CD4-positive, alpha-beta T cell treated with Interleukin-10 for 1 hour (primary cell): ENCODE data around the gene STRAP.
"Not testable (repeated sequence)": the region's sequence is repeated elsewhere in the genome, so short reads cannot be mapped to it uniquely, and the experiment has no call there.

Experiments
- DNase-seq: peaks from one replicate; pipeline ENCODE4 v3.0.0-alpha.2; 2020

The STRAP gene

DNA sequence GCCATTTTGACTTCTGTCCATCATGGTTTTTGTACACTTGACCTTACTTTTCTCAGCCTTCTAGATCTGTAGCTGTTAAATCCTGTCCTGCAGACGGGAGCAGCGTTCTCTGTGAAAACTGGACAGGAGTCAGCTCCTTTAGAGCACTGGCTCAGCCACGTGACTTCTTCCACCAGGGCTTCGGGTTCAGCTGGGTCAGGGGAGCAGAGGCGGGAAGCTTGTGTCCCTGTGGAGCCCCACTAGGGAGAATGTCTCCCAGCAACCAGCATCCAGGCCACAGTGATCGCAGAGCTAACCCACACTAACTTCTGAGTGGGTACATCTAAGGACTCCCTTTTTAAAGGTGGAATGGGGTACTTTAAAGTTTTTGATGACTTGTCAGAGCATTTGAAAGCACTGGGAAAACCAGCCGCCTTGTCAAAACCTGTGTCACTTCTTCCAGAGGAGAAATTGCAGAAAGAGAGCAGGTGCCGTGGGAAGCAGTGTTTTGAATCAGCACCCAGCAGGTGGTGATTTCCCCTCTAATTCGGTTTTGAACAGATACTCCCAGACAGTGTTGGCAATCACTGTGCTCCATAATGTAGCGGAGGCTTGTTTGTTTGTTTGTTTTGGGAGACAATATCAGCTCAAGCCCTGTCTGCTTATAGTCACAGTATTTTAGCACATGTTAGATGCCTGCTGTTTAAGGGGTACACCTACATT is 46.8 kb downstream of the STRAP start:
- no peak for DNase-seq

DNA sequence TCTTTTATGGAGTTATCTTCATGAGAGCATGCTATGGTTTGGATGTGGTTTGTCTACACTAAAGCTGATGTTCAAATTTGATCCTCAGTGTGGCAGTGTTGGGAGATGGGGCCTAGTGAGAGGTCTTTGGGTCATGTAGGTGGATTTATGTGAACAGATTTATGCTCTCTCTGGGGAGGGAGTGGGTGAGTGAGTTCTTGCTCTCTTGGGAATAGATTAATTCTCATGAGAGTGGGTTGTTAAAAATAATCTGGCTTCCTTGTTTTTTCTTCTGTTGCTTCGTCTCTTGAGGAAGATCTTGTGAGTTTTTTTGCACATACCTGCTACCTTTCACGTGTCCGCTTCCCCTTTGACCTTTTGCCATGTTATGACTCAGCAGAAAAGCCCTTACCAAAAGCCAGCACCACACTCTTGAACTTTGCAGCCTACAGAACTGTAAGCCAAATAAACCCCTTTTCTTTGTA is 49.4 kb downstream of the STRAP start:
- no peak for DNase-seq

DNA sequence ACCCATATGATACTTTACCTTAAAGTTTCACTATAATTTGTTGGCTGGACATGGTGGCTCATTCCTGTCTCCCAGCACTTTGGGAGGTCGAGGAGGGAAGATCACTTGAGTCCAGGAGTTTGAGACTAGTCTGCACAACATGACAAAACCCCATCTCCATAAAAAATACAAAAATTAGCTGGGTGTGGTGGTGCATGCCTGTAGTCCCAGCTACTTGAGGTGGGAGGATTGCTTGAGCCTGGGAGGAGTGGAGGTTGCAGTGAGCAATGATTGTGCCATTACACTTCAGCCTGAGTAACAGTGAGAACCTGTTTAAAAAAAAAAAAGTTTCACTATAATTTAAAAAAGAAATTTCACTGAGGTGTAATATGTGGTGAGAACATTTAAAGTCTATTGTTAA is 50.1 kb downstream of the STRAP start:
- no peak for DNase-seq

DNA sequence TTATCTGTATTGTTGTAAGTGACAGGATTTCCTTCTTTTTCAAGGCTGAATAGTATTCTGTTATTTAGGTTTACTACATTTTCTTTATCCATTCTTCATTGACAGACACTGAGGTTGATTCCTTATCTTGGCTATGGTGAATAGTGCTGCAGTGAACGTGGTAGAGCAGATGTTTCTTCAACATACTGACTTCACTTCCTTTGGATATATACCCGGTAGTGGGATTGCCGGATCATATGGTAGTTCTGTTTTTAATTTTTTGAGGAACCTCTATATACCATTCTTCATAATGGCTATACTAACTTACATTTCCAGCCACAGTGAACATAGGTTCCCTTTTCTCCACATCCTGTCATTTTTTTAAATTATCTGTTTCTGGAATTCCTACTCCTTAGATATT is 50.8 kb downstream of the STRAP start:
- DNase-seq: no peak

DNA sequence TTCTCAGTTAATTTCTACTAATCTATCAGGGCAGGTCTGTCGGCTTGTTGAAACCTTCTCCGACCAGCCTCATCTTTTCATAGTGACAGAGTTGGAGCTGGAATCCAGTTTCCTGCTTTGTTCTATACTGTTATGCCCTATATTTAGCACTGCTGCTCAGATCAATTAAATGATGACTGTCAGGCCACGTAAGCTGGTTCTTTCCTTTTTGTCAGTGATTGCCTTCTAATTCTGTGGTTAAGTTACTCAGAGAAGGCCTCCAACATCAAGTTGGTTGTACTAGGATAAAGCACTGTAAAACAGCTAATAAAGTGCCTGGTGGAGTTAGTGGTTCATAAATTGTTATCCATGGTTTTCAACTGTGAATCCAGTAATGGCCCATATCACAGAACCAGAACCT is 51.6 kb downstream of the STRAP start:
- DNase-seq: no peak

DNA sequence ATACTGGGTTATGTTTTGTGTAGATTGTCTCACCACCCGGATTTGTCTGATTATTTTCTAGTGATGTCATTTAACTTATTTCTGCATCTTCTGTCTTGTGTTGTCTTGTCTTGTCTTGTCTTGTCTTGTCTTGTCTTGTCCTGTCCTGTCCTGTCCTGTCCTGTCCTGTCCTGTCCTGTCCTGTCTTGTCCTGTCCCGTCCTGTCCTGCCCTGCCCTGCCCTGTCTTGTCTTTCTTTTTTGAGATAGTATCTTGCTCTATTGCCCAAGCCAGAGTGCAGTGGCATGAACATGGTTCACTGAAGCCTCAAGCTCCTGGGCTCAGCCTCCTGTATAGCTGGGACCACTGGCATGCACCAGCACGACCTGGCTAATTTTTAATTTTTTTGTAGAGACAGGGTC is 54.6 kb downstream of the STRAP start:
- DNase-seq: no peak

DNA sequence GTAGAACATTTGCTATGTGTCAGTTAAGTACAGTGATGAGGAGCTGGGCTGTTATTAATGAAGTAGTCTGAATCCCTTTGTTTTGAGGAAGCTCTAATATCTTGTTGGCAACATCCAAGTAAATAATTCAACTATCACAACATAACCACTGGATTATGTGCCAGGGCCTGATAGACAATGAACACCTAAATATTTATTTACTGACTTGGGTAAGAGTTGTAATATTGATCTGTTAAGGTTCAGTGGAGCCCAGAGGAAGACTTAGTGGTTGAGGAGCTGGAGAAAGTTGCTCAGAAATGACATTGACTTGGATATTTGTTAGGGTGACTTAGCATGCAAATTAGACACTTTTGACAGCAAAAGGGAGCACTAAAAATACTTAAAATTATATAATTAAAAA is 55.7 kb downstream of the STRAP start:
- DNase-seq: no peak

DNA sequence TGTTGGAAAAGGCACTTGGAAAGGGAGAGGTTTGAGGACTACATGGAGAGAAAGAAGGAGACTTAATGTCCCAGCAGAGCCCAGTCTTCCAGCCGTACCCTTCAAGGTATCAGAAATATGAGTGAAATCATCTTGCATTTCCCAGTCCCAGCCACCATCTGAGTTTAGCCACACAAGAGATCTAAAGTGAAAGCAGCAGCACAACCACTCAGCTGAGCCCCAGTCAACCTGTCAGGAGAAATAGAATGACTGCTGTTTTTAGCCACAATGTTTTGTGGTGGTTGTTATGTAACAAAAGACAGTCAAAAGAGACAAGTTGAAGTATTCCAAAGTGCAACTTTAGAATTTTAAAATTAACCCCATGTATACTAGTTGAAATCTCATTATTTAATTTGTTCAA is 56.9 kb downstream of the STRAP start:
- no peak for DNase-seq

DNA sequence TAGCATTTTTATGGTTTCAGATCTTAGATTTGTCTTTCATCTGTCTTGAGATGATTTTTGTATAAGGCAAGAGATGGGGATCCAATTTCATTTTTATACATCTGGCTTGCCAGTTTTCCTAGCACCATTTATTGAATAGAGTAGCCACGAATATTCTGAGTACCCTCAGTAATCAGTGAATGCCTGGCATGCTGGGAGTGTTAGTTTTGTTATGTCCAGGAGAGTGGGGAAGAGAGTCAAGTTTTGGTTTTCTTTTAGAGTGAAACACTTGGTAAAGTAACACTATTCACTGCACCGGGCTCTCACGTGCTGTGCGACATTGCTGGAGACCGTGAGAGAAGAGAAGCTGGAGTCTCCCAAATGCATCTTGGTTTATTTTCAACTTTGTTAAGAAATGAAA is 60.3 kb downstream of the STRAP start:
- no peak for DNase-seq

DNA sequence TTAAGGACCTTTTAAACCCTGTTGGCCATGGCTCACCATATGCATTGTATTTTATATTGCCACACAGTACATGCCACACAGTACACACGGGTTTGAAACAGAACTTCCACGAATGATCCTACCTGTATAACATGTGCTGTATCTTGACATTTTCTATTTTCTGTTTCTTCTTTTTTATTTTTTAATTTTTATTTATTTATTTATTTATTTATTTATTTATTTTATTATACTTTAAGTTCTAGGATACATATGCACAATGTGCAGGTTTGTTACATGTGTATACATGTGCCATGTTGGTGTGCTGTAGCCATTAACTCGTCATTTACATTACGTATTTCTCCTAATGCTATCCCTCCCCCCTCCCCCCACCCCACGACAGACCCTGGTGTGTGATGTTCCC is 61.3 kb downstream of the STRAP start:
- not testable (repeated sequence) for DNase-seq

DNA sequence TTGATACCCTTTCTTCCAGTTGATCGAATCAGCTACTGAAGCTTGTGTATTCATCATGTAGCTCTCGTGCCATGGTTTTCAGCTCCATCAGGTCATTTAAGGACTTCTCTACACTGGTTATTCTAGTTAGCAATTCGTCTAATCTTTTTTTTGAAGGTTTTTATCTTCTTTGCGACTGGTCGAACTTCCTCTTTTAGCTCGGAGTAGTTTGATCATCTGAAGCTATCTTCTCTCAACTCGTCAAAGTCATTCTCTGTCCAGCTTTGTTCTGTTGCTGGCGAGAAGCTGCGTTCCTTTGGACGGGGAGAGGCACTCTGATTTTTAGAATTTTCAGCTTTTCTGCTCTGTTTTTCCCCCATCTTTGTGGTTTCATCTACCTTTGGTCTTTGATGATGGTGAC is 66.3 kb downstream of the STRAP start:
- not testable (repeated sequence) for DNase-seq
